MM.1S (cell line): Measurements from ENCODE around the gene SLC27A6.

Source experiments
- DNase-seq: peaks from one replicate; pipeline ENCODE4 v3.0.0-alpha.2; 2015
- H2AFZ ChIP-seq: fragments of 300-600 bp; sonication (generic); 2 replicates; pipeline ENCODE4 v1.6.0; 2016; ENCODE audit warnings: antibody characterized with exemption, low read length
- H3F3A ChIP-seq: fragments of 300-600 bp; sonication (generic); 2 replicates; pipeline ENCODE4 v1.6.1; 2016; ENCODE audit warnings: mild to moderate bottlenecking, antibody characterized with exemption, low read length, moderate library complexity, mixed read lengths; ENCODE audit not compliant: insufficient read depth
- H3K27ac ChIP-seq: fragments of 300-600 bp; sonication (generic); 2 replicates; pipeline ENCODE4 v1.5.1; 2016; ENCODE audit warnings: mild to moderate bottlenecking, low read length
- H3K27me3 ChIP-seq: fragments of 300-600 bp; sonication (generic); replicated peaks from 2 replicates; pipeline ENCODE4 v1.6.0; 2016; ENCODE audit warnings: low read length; ENCODE audit not compliant: insufficient read depth
- H3K36me3 ChIP-seq: fragments of 300-600 bp; sonication (generic); replicated peaks from 2 replicates; pipeline ENCODE4 v1.6.1; 2016; ENCODE audit warnings: mild to moderate bottlenecking, low read length, mixed read lengths; ENCODE audit not compliant: insufficient read depth
- H3K4me1 ChIP-seq: fragments of 300-600 bp; sonication (generic); 2 replicates; pipeline ENCODE4 v1.6.1; 2016; ENCODE audit warnings: low read length, mixed read lengths
- H3K4me2 ChIP-seq: fragments of 300-600 bp; sonication (generic); 2 replicates; pipeline ENCODE4 v1.6.0; 2016; ENCODE audit warnings: low read depth, low read length
- H3K4me3 ChIP-seq: fragments of 300-600 bp; sonication (generic); 2 replicates; pipeline ENCODE4 v1.5.1; 2016; ENCODE audit warnings: low read length, mixed read lengths
- H3K79me2 ChIP-seq: fragments of 300-600 bp; sonication (generic); 2 replicates; pipeline ENCODE4 v1.6.1; 2016; ENCODE audit warnings: mixed run types, low read length, mixed read lengths
- H3K9ac ChIP-seq: fragments of 300-600 bp; sonication (generic); 2 replicates; pipeline ENCODE4 v1.6.1; 2016; ENCODE audit warnings: low read length, mixed read lengths
- H3K9me2 ChIP-seq: fragments of 300-600 bp; sonication (generic); replicated peaks from 2 replicates; pipeline ENCODE4 v1.6.1; 2016; ENCODE audit warnings: mild to moderate bottlenecking, low read length, mixed read lengths; ENCODE audit not compliant: insufficient read depth
- H3K9me3 ChIP-seq: fragments of 300-600 bp; sonication (generic); replicated peaks from 2 replicates; pipeline ENCODE4 v1.6.1; 2016; ENCODE audit warnings: mild to moderate bottlenecking, low read length, mixed read lengths; ENCODE audit not compliant: insufficient read depth
- H4K20me1 ChIP-seq: fragments of 300-600 bp; sonication (generic); 2 replicates; pipeline ENCODE4 v1.6.1; 2016; ENCODE audit warnings: mild to moderate bottlenecking, low read length, moderate library complexity, mixed read lengths; ENCODE audit not compliant: insufficient read depth
- EZH2 ChIP-seq: fragments of 300-600 bp; sonication (generic); optimal IDR thresholded peaks from 2 replicates; pipeline ENCODE3; 2017; ENCODE audit warnings: low read depth, mild to moderate bottlenecking, antibody characterized with exemption, low read length, mixed read lengths
- EZH2phosphoT487 ChIP-seq: fragments of 300-600 bp; sonication (generic); IDR thresholded peaks from 2 replicates; pipeline ENCODE4 v1.6.1; 2018; ENCODE audit warnings: antibody characterized with exemption, low read length
- TF ChIP-seq, protein P1 (sequence below): fragments of 300-600 bp; sonication (generic); IDR thresholded peaks from 2 replicates; pipeline ENCODE4 v1.5.1; 2016; ENCODE audit warnings: antibody characterized with exemption, low read length, mixed read lengths

Gene SLC27A6

DNA sequence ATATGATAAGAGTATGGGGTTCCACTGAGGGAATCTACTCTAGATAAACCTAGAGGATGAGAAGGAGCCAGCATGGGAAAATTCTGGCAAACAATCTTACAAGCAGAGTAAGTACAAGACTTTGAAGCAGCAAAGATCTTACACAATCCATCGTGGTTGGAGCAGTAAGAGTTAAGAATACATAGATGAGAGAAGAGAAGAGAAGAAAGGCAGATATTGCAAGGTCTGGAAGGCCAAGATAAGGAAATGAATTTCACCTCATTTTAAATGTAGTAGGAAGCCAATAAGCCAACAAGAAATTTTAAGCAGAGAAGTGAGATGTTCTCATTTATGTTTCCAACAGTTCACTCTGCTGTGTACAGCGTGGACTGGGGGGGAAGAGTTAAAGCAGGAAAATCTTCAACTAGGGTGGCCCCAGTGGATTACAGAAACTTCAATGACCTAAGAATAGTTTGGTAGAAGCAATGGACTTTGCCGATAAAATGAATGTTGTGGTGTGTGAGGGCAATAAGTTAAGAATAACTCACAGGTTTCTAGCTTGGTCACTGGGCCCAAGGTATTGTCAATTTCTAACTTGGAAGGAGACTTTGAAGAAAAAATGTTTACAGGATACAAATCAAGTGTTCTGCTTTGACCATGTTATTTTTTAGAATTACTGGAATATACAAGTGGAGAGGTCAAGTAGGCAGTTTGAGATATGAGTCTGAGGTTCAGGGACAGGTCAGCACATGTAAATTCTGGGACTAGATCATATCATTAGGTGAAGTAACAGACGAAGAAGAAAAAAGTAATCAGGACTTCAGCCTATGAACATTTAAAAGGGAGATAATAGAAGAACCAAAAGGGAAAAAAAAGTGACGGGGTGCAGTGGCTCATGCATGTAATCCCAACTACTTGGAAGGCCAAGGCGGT, 117.2 kb downstream of the SLC27A6 start:
- no peak overlapping the region for H3K4me2 ChIP-seq
- TF ChIP-seq EZH2phosphoT487: no peak
- no peak for TF ChIP-seq EZH2
- TF ChIP-seq, protein P1, sequence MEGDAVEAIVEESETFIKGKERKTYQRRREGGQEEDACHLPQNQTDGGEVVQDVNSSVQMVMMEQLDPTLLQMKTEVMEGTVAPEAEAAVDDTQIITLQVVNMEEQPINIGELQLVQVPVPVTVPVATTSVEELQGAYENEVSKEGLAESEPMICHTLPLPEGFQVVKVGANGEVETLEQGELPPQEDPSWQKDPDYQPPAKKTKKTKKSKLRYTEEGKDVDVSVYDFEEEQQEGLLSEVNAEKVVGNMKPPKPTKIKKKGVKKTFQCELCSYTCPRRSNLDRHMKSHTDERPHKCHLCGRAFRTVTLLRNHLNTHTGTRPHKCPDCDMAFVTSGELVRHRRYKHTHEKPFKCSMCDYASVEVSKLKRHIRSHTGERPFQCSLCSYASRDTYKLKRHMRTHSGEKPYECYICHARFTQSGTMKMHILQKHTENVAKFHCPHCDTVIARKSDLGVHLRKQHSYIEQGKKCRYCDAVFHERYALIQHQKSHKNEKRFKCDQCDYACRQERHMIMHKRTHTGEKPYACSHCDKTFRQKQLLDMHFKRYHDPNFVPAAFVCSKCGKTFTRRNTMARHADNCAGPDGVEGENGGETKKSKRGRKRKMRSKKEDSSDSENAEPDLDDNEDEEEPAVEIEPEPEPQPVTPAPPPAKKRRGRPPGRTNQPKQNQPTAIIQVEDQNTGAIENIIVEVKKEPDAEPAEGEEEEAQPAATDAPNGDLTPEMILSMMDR: no peak

More for the DNA sequence above, 117.2 kb downstream of the SLC27A6 start:
- H3K9me2 ChIP-seq: no peaks in the 10 kb centered on the region
- no peaks in the 10 kb centered on the region for H3K36me3 ChIP-seq
- H3K9me3 ChIP-seq: no peaks in the 10 kb centered on the region
- no peak for DNase-seq
- no peaks in the 10 kb centered on the region for H4K20me1 ChIP-seq
- no peak overlapping the region for H2AFZ ChIP-seq
- no peaks in the 10 kb centered on the region for H3F3A ChIP-seq
- no peak overlapping the region for H3K27ac ChIP-seq
- H3K9ac ChIP-seq: no peak overlapping the region
- no peaks in the 10 kb centered on the region for H3K79me2 ChIP-seq
- H3K4me3 ChIP-seq: no peak overlapping the region
- H3K27me3 ChIP-seq: no peaks in the 10 kb centered on the region
- no peaks in the 10 kb centered on the region for H3K4me1 ChIP-seq
